Esophagus muscularis mucosa (tissue), 4 donors: ENCODE results near the gene CPEB1.

Source experiments
- EP300 ChIP-seq: sonication (generic); formaldehyde crosslinking; IDR thresholded peaks from one replicate; pipeline ENCODE4 v1.6.1; 2017; ENCODE audit warnings: antibody characterized with exemption
- POLR2A ChIP-seq: fragments of 450-650 bp; IDR thresholded peaks from one replicate; pipeline ENCODE4 v1.6.1; 2017; ENCODE audit warnings: antibody characterized with exemption, moderate library complexity, mild to moderate bottlenecking, low read depth
- POLR2AphosphoS5 ChIP-seq, 2 donors: sonication (generic); formaldehyde crosslinking; IDR thresholded peaks; one replicate each; pipeline ENCODE4 v1.6.1; 2017; ENCODE audit warnings: antibody characterized with exemption in 2 of 2
- TF ChIP-seq, protein P1 (sequence below), 3 experiments: fragments of 200-600 bp in 2 of 3; fragments of 450-650 bp in 1 of 3; sonication (generic) in 2 of 3; IDR thresholded peaks; one replicate each; pipeline ENCODE4 v1.5.1; 2017 to 2019; ENCODE audit warnings: antibody characterized with exemption in 3 of 3, mild to moderate bottlenecking in 2 of 3, moderate library complexity in 1 of 3

DNA sequence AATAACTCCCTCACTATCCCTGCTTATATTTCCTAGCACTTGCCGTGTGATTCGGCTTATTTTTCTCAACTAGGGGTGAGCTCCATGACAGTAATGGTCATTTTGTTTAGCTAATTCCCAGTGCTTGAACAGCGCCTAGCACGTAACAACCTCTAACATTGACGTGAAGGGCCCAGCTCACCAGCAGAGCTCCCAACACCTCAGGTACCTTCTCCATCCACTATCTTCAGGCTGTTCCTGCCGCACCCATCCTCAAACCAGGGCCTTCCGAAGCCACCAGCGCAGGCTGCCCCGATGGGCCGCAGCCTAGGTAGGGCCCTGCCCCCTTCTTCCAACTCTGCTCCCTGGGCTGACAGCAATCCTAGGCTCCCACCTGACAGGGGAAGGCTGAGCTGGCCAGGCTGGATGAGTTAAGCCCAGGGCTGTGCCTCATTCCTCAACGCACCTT lies 106.2 kb downstream of the CPEB1 start:
- TF ChIP-seq, protein P1, sequence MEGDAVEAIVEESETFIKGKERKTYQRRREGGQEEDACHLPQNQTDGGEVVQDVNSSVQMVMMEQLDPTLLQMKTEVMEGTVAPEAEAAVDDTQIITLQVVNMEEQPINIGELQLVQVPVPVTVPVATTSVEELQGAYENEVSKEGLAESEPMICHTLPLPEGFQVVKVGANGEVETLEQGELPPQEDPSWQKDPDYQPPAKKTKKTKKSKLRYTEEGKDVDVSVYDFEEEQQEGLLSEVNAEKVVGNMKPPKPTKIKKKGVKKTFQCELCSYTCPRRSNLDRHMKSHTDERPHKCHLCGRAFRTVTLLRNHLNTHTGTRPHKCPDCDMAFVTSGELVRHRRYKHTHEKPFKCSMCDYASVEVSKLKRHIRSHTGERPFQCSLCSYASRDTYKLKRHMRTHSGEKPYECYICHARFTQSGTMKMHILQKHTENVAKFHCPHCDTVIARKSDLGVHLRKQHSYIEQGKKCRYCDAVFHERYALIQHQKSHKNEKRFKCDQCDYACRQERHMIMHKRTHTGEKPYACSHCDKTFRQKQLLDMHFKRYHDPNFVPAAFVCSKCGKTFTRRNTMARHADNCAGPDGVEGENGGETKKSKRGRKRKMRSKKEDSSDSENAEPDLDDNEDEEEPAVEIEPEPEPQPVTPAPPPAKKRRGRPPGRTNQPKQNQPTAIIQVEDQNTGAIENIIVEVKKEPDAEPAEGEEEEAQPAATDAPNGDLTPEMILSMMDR (IDR thresholded peaks at IDR 0.05), result no peak
- no peak for TF ChIP-seq POLR2AphosphoS5 (IDR thresholded peaks at IDR 0.05)
- TF ChIP-seq POLR2A, result no peak
- TF ChIP-seq EP300, result no peak
